Measurements from ENCODE around the gene CACNG7.

CACNG7 gene

GRCh38 chr19:53879140-53880081 lies 29.7 kb upstream of the CACNG7 start:
- DNase-seq: peak; percentile 88

GRCh38 chr19:53880711-53881481 lies 28.2 kb upstream of the CACNG7 start:
- no peak for DNase-seq

- DNase-seq: peak; percentile 76
Measured at GRCh38 chr19:53881482-53882390, 27.3 kb upstream of the CACNG7 start, which contains the start of gene PRKCG. Gene PRKCG (plus strand): TSS chr19:53882197. CDS start chr19:53882495, 298 bp downstream.

GRCh38 chr19:53882391-53883050 lies 26.6 kb upstream of the CACNG7 start:
- DNase-seq: no peak

GRCh38 chr19:53883231-53883661 lies 25.8 kb upstream of the CACNG7 start:
- peak; percentile 52 for DNase-seq

GRCh38 chr19:53883741-53884140 lies 25.3 kb upstream of the CACNG7 start:
- DNase-seq: no peak

DNA sequence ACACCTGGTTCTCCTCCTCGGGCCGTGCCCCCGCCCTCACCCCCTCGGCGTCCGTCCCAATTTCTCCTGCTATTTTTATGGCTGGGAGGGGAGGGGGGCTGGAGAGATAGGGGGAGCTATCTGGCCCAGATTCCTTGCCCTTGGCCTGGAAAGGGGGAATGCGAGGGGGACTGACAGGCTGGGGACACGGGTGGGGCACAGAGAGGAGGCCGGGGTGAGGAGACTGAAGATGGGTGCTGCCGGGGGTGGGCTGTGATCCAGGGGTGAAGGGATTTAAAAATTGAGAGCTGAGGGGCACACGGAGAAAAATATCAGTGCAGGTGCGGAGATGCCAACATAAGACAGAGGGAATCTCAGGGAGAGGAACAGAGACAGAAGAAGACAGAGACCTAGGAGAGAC lies 24.8 kb upstream of the CACNG7 start:
- no peak for DNase-seq

- no peak for DNase-seq
Measured at GRCh38 chr19:53885036-53885435, 24.0 kb upstream of the CACNG7 start.

DNA sequence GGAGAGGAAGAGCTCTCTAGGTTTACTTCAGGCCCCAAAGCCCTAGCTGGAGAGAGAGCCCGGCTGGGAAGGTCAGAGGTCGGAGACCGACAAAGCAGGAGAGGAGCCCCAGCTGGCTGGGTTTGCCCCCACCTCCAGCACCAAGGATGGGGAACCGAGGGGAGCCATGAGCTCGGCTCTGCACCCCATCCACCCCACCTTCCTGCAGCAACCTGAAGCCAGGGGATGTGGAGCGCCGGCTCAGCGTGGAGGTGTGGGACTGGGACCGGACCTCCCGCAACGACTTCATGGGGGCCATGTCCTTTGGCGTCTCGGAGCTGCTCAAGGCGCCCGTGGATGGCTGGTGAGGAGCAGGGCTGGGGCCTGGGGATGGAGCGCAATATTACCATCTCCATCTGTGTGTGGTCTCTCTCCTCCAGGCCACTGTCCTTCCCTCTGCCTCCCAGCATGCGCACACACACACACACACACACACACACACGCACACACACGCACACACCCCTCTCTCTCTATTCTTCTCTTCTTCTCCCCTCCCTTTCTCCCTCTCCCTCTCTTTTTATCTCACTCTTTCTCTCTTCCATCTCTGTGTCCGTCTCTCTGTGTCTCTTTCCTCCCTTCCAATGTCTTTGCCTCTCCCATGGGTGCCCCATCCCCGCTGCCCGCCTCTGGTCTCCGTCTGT lies 16.6 kb upstream of the CACNG7 start:
- no peak for DNase-seq

GRCh38 chr19:53892981-53893325 lies 16.1 kb upstream of the CACNG7 start:
- no peak for DNase-seq

DNA sequence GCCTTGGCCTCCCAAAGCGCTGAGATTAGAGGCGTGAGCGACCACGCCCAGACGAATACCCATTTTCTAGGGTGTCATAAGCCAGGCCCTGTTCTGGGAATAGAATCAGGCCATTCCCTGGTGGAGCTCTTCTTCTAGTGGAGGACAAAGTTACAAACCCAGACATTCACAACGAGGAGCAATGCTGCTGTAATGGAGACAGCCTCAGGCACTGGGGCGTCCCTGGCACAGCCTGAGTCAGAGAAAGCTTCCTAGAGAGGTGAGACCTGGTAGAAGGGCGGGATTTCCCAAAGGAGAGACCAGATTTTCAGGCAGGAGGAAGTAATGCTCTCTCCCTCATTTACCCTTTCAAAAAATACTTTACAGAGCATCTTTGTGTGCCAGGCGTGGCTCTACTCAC lies 14.4 kb upstream of the CACNG7 start:
- DNase-seq: no peak

GRCh38 chr19:53896682-53897081 lies 12.4 kb upstream of the CACNG7 start:
- DNase-seq: no peak

- DNase-seq: no peak
Measured at GRCh38 chr19:53897459-53897858, 11.6 kb upstream of the CACNG7 start.

- DNase-seq: no peak
Measured at GRCh38 chr19:53898166-53898565, 10.9 kb upstream of the CACNG7 start.

DNA sequence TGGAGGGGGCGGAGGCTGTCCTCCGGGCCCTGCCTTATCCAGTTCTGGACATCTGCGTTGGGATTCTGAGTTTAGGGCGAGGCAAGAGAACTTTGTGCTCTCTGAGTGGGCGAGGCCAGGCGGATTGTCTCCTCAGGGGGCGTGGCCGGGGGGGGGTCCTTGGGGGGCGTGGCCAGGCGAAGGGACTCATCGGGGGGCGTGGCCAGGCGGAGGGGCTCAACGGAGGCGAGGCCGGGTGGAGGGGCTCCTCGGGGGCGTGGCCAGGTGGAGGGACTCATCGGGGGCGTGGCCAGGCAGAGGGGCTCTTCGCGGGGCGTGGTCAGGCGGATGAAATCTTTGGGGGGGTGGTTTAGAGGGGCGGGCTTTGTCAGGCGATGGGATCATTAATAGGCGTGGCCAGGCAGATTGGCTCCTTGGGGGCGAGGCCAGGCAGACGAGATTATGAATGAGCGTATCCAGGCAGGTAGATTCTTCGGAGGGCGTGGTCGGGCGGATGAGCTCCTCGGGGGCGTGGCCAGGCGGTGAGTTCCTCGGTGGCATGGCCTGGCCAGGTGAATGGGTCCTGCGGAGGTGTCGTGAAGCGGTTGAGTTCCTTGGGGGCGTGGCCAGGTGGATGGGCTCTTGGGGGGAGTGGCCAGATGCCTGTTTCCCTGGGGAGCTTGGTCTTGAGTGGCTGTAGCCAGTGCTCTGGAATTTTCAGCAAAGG lies 10.3 kb upstream of the CACNG7 start:
- no peak for DNase-seq

DNA sequence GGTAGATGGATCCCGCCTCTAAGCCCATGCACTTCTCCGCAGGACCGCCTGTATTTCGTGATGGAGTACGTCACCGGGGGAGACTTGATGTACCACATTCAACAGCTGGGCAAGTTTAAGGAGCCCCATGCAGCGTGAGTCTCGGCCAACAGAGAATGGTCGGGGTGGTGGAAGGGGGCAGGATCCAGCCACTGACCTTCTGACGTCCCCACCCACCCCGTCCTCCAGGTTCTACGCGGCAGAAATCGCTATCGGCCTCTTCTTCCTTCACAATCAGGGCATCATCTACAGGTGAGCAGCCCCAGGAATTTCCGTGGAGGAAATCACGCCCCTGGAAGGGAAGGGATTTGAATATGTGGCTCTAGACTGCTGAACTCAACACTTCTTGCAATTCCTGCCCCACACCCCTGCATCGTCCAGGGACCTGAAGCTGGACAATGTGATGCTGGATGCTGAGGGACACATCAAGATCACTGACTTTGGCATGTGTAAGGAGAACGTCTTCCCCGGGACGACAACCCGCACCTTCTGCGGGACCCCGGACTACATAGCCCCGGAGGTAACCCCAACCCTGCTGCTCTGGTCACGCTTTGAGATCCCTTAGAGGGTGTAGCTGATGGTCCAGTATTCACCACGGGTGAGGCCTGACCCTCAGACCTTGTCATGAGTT lies 8.8 kb upstream of the CACNG7 start:
- DNase-seq: no peak

- peak; percentile 51 for DNase-seq
Measured at GRCh38 chr19:53903055-53903680, 5.9 kb upstream of the CACNG7 start.

DNA sequence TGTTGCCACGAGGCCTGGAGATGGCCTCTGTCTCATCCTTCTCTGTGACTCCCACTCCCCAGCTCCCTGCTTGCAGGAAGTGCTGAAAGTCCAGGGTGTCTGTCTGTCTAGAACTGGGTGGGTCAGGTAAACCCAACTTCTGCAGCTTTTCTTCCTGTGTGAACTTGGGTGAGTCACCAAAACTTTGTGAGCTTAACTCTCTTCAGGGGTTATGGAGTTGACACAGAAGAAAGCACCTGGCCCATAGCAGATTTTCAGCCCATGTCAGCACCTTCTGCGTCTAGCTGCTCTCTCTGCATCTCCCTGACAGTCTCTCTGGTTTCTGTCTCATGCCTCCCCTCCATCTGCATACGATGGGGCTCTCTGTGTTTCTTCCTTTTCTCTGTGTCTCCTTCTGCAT lies 4.2 kb upstream of the CACNG7 start:
- DNase-seq: no peak

DNA sequence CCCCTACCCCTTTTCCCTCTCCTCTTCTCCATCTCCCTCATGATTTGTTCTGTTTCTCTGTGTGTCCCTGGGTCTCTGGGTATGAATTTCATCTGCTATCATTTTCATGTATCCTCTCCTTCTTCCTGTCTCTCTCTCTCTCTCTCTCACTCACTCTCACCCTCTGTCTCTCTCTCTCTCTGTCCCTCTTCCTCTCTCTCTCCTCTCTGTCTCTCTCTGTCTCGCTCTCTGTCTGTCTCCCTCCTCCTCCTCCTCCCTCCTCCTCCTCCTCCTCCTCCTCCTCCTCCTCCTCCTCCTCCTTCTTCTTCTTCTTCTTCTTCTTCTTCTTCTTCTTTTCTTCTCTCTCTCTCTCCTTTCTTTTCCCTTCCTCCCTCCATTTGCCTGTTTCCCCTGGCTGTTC lies 3.3 kb upstream of the CACNG7 start:
- no peak for DNase-seq

All from CD4-positive, alpha-beta T cell treated with Interleukin-21 for 1 hour (primary cell).